Measurements from ENCODE around the gene GRAMD2A.

The GRAMD2A gene

GRCh38 chr15:72135719-72136118 lies 61.9 kb downstream of the GRAMD2A start:
- TF ChIP-seq CTCF (IDR thresholded peaks at IDR 0.05) = no peak
- no peaks in the 10 kb centered on the region for H3K27me3 ChIP-seq
- H3K4me3 ChIP-seq (ENCODE audit: low read depth in 1 of 2, low read length in 1 of 2) = no peak overlapping the region
- H3K4me1 ChIP-seq (ENCODE audit: control insufficient read depth in 1 of 2, insufficient read depth in 1 of 2, low read depth in 1 of 2, low read length in 1 of 2) = no peaks in the 10 kb centered on the region
- no peak overlapping the region for H3K27ac ChIP-seq
- H3K36me3 ChIP-seq = no peaks in the 10 kb centered on the region
- H3K9me3 ChIP-seq = no peaks in the 10 kb centered on the region

- H3K4me1 ChIP-seq (ENCODE audit: control insufficient read depth in 1 of 2, insufficient read depth in 1 of 2, low read depth in 1 of 2, low read length in 1 of 2) = no peaks in the 10 kb centered on the region
- no peak for TF ChIP-seq CTCF (IDR thresholded peaks at IDR 0.05)
- no peak overlapping the region for H3K4me3 ChIP-seq (ENCODE audit: low read depth in 1 of 2, low read length in 1 of 2)
- no peaks in the 10 kb centered on the region for H3K36me3 ChIP-seq
- H3K27me3 ChIP-seq = no peaks in the 10 kb centered on the region
- no peaks in the 10 kb centered on the region for H3K9me3 ChIP-seq
- no peak overlapping the region for H3K27ac ChIP-seq
Measured at GRCh38 chr15:72133211-72133610, 64.4 kb downstream of the GRAMD2A start.

GRCh38 chr15:72131922-72132321 lies 65.7 kb downstream of the GRAMD2A start:
- Histone ChIP-seq H3K27ac (no peak overlapping the region), H3K27me3 (no peaks in the 10 kb centered on the region), H3K36me3 (no peaks in the 10 kb centered on the region), H3K9me3 (no peaks in the 10 kb centered on the region), H3K4me1 (ENCODE audit: control insufficient read depth in 1 of 2, insufficient read depth in 1 of 2, low read depth in 1 of 2, low read length in 1 of 2) (no peaks in the 10 kb centered on the region), H3K4me3 (ENCODE audit: low read depth in 1 of 2, low read length in 1 of 2) (no peak overlapping the region)
- no peak for TF ChIP-seq CTCF (IDR thresholded peaks at IDR 0.05)

- TF ChIP-seq CTCF (IDR thresholded peaks at IDR 0.05) = no peak
- Histone ChIP-seq H3K27me3 (no peaks in the 10 kb centered on the region), H3K9me3 (no peaks in the 10 kb centered on the region)
Measured at GRCh38 chr15:72130272-72130671, 67.3 kb downstream of the GRAMD2A start.

GRCh38 chr15:72128359-72128758 lies 69.2 kb downstream of the GRAMD2A start:
- Histone ChIP-seq H3K36me3 (no peaks in the 10 kb centered on the region), H3K4me1 (ENCODE audit: control insufficient read depth in 1 of 2, insufficient read depth in 1 of 2, low read depth in 1 of 2, low read length in 1 of 2) (no peaks in the 10 kb centered on the region), H3K27ac (no peak overlapping the region), H3K27me3 (no peaks in the 10 kb centered on the region), H3K9me3 (no peaks in the 10 kb centered on the region), H3K4me3 (ENCODE audit: low read depth in 1 of 2, low read length in 1 of 2) (no peak overlapping the region)
- no peak for TF ChIP-seq CTCF (IDR thresholded peaks at IDR 0.05)

More at GRCh38 chr15:72130272-72130671, 67.3 kb downstream of the GRAMD2A start:
- Histone ChIP-seq H3K4me1 (ENCODE audit: control insufficient read depth in 1 of 2, insufficient read depth in 1 of 2, low read depth in 1 of 2, low read length in 1 of 2) (no peaks in the 10 kb centered on the region), H3K36me3 (no peaks in the 10 kb centered on the region), H3K4me3 (ENCODE audit: low read depth in 1 of 2, low read length in 1 of 2) (no peak overlapping the region), H3K27ac (no peak overlapping the region)

Measured in neutrophil (primary cell).